HUDEP-2 (cell line): ENCODE measurements around the gene S100A6.
A peak's percentile ranks its signal among the peaks of the same experiment; 100 is the strongest.
"Not testable (repeated sequence)": the region's sequence is repeated elsewhere in the genome, so short reads cannot be mapped to it uniquely, and the experiment has no call there.

Source experiments
- DNase-seq, 76 experiments: peaks; one replicate each; lab custom pipeline; 2025; ENCODE audit not compliant: unreplicated experiment in 76 of 76; lab: John Stamatoyannopoulos, UW

S100A6 gene

DNA sequence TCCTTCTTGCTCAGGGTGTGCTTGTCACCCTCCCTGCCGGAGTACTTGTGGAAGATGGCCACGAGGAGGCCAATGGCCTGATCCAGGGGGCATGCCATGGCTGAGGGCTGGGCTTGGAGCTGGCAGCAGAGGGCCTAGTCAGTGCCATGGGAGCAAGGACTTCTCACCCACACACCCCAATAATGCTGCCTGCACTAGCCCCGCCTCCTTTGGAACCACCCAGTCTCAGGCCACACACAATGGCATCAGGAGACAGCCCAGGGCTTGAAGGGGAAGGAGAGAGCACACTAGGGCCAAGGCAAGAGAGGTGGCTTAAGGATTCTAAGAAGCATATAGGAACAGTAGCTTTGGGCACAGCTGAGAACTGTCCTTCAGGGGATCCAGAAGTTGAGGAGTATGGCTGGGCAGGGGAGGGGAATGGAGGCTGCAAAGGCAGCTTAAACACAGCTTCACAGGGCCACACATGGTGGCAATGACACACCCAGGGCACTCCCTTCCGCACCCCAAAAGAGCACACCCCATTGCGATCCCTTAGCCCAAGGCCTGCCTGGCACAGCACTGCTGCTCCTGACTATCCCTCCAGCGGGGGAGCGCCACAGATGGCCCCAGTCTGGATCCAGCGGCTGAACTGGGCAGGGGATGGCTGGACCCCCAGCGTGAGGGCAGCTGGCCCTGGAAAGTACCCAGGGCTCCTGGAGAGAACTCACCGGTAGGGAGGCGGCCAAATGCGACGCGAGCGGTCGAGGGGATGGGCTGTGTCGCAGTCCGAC, at the start of gene S100A6:
TSS of gene S100A6 (minus strand) at position 750 of the 770 bp plus-strand sequence. CDS start at position 98, 652 bp downstream.
- peak in 62 of 76 experiments; percentile 23 to 75 (median 54) for DNase-seq

DNA sequence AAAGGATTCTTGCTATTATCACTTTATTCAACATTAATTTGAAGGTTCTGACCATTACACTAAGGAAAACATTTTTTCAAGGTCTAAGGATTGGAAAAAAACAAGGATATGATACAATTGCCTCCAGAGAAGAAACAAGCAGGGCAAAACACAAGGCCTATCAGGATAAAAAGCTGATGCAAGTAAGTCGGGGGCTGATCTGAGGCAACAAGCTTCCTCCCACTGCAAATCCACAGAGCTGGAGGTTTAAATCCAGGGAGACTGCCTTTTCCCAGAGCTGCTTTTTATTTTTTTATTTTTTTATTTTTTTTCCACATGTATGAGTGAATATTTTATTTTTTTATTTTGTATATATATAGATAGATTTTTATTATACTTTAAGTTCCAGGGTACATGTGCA, 49.2 kb upstream of the S100A6 start:
- no peak for DNase-seq

DNA sequence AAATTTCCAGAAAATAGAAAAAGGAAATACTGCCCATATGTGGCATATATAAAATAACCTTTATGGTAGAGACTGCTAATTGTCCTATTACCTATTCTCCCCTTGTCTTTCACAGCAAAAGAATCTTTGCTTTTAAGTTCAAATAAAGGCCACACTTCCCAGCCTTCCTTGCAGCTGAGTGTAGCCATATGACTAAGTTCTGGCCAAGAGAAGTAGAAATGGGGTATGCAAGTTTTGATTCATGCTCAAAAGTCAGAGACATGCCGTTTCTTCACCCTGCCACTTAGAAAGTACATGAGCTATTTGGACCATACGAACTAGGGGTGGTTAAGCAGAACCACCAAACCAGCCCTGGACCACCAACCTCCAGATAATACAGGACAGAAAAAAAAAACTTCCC, 48.2 kb upstream of the S100A6 start:
- DNase-seq: no peak

DNA sequence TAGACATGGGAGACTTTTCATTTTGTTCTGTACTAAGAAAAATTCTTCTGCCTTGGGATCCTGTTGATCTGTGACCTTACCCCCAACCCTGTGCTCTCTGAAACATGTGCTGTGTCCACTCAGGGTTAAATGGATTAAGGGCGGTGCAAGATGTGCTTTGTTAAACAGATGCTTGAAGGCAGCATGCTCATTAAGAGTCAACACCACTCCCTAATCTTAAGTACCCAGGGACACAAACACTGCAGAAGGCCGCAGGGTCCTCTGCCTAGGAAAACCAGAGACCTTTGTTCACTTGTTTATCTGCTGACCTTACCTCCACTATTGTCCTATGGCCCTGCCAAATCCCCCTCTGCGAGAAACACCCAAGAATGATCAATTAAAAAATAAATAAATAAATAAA, 47.7 kb upstream of the S100A6 start:
- DNase-seq: not testable (repeated sequence)

DNA sequence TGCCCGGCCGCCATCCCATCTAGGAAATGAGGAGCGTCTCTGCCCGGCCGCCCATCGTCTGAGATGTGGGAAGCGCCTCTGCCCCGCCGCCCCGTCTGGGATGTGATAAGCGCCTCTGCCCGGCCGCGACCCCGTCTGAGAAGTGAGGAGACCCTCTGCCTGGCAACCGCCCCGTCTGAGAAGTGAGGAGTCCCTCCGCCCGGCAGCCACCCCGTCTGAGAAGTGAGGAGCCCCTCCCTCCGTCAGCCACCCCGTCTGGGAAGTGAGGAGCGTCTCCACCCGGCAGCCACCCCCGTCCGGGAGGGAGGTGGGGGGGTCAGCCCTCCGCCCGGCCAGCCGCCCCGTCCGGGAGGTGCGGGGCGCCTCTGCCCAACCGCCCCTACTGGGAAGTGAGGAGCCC, 47.0 kb upstream of the S100A6 start:
- DNase-seq: not testable (repeated sequence)

DNA sequence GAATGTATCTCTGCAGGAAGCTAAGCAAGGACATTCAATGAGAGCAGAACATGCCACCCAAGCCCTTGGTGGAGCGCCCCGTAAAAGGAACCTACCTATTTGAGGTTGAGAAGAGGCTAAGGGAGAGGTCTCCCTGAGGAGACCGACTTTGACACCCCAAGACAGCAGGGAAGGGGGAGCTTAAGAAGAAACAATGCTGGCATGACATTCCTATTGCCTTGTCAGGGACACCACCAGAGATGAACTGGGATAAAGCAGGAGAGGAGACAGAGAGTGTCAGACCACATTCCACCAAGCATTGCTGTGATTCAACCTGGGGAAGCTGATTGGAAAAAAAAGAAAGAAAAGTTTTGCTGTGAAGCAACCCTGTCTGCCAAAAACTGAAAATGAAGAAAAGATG, 43.1 kb upstream of the S100A6 start:
- no peak for DNase-seq

DNA sequence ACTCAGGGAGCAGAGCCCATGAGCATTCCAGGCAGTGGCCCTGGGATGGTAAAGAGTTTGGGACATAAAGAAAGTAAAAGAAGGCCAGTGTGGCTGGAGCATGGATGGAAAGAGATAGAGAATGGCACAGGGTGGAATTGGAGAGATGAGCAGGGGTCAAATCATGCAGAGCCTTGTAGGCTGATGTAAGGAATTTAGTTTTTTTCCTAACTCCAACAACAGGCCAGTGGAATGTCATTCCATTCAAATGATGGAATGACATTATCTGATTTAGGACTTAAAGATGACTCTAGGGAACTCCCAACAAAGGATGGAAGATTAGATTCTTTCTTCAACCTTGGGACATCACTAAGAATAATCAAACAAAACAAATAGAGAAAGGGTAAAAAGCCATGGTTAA, 42.7 kb upstream of the S100A6 start:
- no peak for DNase-seq

DNA sequence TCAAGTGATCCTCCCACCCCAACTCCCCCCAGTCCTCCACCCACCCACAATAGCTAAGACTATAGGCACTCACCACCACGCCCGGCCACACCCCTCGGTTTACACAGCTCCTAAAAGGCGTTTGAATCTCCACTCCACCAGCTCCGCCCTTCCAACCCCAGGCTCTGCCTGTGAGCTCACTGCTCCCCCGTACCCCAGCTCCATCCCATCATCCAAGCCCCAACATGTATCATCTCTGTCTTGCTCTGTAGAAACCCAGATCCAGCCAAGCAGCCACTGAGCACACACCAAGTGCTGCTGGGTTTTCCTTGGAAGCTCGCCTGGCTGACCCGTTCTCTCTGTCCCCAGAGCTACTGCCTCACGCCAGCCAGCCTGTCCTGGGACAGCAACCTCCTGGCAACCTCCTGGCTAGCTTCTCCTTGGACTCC, 41.8 kb upstream of the S100A6 start:
- peak in 14 of 76 experiments; percentile 3 to 33 (median 15) for DNase-seq

DNA sequence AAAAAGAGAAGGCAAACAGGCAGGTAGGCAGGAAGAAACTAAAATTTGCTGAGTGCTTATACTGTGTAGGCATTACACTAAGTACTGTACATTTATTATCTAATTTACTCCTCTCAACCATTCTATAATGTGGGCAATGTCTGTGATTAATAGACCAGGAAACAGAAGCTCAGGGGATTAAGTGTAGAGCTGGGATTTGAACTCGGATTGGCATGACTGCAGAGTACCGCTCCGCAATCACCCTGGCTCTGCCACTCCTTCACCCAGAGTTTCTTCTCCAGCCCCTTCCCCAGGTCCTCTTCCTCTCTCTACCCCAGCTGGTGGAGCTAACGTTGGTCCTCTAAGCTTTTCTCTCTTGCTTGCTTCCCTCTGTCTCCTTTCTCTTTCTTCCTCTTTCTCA, 41.3 kb upstream of the S100A6 start:
- DNase-seq: no peak

DNA sequence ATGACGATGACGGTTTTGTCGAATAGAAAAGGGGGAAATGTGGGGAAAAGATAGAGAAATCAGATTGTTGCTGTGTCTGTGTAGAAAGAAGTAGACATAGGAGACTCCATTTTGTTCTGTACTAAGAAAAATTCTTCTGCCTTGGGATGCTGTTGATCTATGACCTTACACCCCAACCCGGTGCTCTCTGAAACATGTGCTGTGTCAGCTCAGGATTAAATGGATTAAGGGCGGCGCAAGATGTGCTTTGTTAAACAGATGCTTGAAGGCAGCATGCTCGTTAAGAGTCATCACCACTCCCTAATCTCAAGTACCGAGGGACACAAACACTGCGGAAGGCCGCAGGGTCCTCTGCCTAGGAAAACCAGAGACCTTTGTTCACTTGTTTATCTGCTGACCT, 39.7 kb upstream of the S100A6 start:
- DNase-seq: not testable (repeated sequence)

DNA sequence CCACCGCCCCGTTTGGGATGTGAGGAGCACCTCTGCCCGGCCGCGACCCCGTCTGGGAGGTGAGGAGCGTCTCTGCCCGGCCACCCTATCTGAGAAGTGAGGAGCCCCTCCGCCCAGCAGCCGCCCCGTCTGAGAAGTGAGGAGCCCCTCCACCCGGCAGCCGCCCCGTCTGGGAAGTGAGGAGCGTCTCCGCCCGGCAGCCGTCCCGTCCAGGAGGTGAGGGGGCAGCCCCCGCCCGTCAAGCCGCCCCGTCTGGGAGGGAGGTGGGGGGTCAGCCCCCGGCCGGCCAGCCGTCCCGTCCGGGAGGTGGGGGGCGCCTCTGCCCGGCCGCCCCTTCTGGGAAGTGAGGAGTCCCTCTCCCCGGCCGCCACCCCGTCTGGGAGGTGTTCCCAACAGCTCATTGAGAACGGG, 39.3 kb upstream of the S100A6 start:
- DNase-seq: not testable (repeated sequence)

DNA sequence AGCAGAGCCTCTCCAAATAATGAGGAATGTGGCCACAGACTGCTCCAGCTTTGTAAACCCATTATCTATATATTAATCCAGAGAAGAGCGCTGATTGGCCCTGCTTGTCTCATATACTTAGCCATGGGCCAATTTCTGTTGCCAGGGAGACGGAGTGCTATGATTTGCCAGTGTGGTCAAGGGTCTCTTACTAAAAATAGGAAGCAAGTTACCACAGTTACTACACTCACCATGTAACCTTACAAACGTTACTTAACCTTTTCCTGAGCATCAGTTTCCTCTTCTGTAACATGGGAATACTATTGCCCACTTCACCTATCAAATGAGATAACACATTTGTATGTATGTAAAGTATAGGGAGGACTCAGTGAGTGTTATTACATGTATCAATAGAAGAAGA, 37.6 kb upstream of the S100A6 start:
- DNase-seq: no peak

DNA sequence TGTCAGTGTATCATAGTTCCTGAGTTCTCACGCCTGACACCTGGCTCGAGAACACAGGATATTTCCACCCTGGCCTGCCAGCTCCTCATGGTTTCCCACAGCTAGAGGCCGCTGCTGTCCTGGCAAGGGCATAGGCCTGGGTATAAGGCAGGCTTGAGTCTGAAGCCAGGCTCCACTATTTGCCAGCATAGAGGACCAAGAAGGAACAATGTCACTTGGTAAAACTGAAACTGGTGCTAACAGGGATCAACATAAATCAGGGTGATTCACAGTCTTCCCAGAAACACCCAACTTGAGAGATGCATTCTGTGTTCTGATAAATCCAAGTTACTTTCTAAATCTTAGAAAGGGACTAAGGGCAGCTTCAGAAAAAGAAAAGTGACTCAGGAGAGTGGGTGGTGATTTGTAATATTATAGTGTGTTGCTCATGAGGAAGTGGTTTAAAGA, 36.8 kb upstream of the S100A6 start:
- peak in 68 of 76 experiments; percentile 15 to 78 (median 59) for DNase-seq

DNA sequence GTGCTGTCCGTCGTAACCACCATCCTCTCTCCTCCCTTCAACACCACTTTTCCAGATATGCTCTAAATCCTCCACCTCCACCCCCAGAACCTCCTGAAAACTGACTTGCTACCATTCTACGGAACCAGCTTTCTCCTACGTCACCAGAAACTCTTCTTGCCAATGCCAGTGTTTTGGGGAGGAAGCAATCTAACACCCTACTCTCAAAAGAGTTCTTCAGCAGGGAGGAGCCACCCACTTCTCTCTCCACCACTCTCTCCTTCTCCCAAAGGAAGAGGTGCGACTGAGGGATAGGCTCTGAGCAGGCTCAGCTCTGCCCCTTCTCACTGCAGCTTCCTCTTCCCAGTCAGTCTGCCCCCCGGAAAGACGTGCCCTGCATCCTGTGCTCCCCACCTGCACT, 35.9 kb upstream of the S100A6 start:
- DNase-seq: no peak

DNA sequence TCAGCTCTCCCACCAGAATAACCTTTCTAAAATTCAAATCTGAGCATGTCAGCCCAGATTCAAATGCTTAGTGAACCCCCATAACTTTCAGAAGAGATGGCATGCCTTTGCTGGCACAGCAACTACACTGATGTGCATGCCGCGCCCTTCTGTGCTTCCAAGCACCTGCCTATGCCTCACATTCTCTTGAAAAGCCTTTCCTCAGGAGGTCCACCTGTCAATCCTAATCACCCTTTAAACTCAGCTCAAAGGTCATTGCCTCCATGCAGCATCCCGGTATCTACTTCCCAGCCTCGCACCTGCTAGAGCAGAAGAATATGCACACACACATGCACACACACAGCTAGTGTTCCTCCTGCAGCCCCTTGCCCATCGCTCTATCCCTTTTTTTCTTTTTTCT, 35.1 kb upstream of the S100A6 start:
- DNase-seq: no peak

DNA sequence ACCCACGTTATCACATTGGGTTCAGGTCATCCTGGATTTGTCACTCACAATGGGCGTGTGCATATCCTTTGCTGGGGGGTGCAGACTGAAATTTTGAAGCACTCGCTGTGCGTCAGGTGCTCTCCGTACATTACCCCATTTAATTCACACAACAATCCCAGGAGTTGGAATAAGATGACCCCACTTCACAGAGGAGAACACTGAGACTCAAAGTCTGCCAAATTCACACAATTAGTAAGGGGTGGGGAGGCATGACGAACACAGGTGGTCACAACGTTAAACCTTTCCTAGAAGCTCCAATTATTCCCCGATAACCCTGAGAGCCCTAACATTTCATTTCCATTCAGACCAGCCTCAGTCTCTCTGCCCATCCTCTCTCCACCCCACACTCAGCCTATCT, 33.7 kb upstream of the S100A6 start:
- DNase-seq: no peak

DNA sequence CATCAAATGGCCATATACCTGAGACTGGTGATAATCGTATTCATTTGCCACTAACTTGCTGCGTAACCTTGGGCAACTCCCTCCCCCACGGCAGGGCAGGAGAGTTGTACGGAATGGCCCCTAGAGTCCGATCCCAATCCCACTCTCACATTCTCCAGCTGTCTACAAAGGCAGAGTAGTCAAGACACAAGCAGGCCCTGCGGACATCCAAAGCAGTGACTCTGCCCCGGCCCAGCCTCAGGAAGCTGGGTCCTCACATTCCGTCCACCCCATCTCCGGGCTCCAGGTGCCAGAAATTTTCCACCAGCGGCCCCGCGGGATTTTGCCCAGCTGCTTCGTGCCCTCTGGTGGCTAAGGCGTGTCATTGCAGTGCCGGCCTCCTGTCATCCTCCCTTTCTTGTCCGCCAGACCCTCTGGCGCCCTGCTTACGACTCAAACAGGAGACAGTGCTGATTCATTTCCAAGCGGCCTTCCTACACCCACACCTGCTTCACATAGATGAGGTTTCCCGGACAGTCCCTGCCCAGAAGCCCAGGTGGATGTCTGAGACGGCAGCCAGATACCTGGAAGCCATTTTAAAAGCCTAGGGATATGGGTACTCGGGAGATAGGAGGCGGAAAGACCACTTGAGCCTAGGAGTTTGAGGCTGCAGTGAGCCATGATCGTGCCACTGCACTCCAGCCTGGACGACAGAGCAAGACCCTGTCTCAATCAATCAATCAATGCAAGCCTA, 32.7 kb upstream of the S100A6 start:
- peak in 73 of 76 experiments; percentile 19 to 90 (median 71) for DNase-seq

DNA sequence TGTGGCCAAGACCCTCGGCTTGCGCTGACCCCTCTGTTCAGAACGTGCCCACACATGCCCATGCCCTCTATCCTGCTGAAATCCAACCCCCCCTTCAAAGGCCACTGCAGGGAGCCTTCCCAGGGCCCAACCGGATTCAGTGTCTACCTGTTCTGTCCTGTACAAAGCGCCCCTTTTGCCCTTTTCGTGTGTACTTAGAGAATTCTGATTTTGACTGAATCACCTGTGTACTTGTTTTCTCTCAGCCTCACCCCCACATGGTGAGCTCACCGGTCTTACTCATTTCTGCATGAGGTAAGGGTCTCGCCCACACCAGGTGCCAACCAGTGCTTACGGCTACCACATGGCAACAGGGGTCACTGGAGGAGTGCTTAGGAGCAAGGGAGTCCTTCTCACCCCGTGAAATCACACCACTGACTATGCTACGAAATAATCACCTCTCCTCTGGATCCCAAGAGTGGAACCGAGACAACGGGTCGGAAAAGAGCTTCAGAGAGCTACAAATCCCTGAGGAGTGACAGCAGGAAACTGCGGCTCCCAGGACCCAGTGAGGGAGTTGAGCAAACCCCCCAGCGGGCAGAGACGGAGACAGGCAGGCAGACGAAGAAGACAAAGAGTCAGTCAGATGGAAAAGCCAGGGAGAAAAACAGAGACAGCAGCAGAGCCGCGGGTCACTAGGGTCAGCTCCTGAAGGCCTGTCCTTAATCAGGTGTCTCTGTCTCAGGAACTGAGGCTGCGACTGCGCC, 32.0 kb upstream of the S100A6 start:
- DNase-seq: no peak

DNA sequence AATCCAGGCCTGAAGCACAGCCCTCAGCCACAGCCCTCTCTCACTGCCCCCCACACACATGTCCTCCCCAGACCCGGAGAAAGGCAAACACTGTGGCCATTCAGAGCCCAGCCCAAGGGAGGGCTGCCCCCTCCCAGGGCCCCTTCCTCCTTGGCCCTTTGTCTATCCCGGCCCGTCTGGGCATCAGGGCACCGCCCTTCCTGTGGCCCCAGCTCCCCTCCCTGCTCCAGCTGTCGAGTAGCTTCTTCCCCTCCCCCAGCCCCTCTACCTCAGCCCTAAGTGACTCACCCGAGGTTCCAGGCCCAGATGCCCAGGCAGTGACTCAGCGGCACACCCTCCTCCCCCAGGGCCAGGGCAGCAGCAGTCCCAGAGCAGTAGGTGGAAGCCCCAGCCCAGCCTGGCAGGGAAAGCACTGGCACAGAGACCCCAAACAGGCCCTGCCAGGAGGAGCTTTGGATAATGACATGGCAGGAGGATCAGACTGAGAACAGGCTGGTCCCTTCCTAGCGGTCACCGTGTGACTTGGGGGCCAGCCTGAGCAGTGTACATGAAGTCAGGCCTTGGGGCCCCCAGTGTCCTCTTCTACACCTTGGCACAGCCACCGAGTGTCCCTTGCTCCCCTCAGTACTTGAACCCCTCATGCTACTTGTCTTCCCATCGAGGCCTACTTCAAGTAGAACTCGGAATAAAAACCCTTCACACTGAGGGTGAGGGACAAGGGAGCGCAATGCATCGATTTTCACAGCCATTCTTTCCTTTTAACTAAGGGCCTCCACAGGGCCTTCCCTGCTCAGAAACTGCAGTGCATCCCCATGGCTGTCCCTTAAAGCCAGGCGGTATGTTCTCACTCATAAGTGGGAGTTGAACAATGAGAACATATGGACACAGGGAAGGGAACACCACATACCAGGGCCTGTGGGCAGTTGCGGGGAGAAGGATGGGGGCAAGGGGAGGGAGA, 30.9 kb upstream of the S100A6 start:
- peak in 75 of 76 experiments; percentile 43 to 98 (median 94) for DNase-seq
